ENCODE data around the gene SEC11A.
"Not testable (repeated sequence)": the region's sequence is repeated elsewhere in the genome, so short reads cannot be mapped to it uniquely, and the experiment has no call there.

Gene SEC11A

DNA sequence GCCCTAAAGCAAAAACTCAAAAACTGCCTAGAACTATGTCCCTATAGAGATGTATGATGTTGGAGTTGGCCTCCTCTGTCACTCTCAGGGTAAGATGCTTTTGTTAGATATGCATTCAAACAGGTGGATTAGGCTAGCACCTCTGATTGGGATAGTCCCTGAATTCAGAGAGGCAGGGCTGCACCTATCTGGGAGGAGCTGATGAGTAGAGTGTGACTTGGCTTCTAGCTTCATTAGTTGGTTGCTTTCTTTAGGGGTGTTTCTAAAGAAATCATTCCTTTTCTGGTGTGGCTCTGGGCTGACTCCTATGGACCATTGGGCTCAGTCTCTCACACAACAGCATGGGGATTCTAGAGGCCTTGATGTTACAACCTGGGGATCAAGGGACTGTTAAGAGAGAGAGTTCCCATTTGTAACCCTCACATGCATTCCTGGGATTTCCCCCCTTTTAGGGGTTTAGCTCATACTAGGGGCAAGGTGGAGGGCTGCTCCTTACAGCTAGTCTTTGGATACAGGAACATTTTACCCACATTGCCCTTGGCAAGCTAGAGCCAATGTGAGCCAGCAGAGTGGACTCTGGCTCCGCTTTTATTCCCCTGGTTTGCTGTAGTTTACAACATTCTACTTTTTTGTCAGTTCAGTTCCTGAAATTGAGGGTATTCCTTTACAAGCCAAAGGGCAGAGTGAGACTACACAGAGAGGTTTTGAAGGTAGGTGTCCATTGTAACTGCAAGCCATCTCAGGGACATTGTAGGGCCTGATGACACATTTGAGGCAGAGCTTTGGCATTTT lies 40.0 kb upstream of the SEC11A start:
- Histone ChIP-seq H3K27me3 (ENCODE audit: control insufficient read depth, insufficient read depth, low read length) (no peaks in the 10 kb centered on the region), H3K9me3 (ENCODE audit: control insufficient read depth, low read length) (no peaks in the 10 kb centered on the region), H3K27ac (no peak overlapping the region), H3K4me2 (ENCODE audit: low read length) (no peak overlapping the region), H3K36me3 (ENCODE audit: control insufficient read depth, insufficient read depth, low read length) (no peaks in the 10 kb centered on the region), H3K4me1 (no peaks in the 10 kb centered on the region), H3K79me2 (peaks cover 40% of the 10 kb centered on the region), H3K9ac (no peak overlapping the region), H2AFZ (no peak overlapping the region), H3K4me3 (ENCODE audit: low read depth, low read length) (no peak overlapping the region)
- TF ChIP-seq, protein P1, sequence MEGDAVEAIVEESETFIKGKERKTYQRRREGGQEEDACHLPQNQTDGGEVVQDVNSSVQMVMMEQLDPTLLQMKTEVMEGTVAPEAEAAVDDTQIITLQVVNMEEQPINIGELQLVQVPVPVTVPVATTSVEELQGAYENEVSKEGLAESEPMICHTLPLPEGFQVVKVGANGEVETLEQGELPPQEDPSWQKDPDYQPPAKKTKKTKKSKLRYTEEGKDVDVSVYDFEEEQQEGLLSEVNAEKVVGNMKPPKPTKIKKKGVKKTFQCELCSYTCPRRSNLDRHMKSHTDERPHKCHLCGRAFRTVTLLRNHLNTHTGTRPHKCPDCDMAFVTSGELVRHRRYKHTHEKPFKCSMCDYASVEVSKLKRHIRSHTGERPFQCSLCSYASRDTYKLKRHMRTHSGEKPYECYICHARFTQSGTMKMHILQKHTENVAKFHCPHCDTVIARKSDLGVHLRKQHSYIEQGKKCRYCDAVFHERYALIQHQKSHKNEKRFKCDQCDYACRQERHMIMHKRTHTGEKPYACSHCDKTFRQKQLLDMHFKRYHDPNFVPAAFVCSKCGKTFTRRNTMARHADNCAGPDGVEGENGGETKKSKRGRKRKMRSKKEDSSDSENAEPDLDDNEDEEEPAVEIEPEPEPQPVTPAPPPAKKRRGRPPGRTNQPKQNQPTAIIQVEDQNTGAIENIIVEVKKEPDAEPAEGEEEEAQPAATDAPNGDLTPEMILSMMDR (IDR thresholded peaks at IDR 0.05): no peak

DNA sequence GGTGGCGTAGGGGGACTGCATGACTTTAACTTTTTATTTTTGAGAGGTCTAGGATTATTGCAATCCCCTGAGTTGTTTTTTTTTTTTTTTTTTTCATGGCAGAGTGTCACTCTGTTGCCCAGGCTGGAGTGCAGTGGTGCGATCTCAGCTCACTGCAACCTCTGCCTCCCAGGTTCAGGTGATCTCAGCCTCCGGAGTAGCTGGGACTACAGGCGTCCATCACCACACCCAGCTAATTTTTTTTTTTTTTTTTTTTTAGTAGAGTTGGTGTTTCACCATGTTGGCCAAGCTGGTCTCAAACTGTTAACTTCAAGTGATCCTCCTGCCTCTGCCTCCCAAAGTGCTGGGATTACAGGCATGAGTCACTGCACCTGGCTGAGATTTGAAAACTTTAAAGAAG lies 39.0 kb upstream of the SEC11A start:
- not testable (repeated sequence) for H2AFZ ChIP-seq; H3K27me3 ChIP-seq (ENCODE audit: control insufficient read depth, insufficient read depth, low read length); H3K4me3 ChIP-seq (ENCODE audit: low read depth, low read length); H3K4me1 ChIP-seq; H3K27ac ChIP-seq; H3K9ac ChIP-seq; H3K4me2 ChIP-seq (ENCODE audit: low read length); H3K9me3 ChIP-seq (ENCODE audit: control insufficient read depth, low read length); H3K36me3 ChIP-seq (ENCODE audit: control insufficient read depth, insufficient read depth, low read length)
- peaks cover 45% of the 10 kb centered on the region for H3K79me2 ChIP-seq

DNA sequence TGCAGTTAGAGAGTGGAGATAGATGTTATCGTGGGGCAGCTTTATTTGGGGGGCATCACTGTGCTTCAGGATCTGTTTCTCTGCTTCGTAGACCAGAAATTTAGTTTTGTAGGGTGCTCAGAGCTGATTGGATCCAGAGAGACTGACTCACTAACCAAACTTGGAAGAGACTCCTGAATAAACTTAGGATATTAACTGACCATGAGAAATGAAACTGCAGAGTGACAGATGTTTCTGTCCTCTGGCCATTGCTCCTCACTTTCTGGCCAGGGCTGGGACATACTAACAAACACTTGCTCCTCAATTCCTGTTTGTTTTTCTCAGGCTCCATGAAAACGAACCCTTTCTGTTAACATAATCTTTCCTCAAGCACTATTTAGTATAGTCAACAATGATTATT lies 36.8 kb upstream of the SEC11A start:
- no peak overlapping the region for H3K9ac ChIP-seq
- H2AFZ ChIP-seq: no peak overlapping the region
- H3K36me3 ChIP-seq (ENCODE audit: control insufficient read depth, insufficient read depth, low read length): no peaks in the 10 kb centered on the region
- no peak overlapping the region for H3K4me2 ChIP-seq (ENCODE audit: low read length)
- no peaks in the 10 kb centered on the region for H3K9me3 ChIP-seq (ENCODE audit: control insufficient read depth, low read length)
- H3K27ac ChIP-seq: no peak overlapping the region
- peaks cover 43% of the 10 kb centered on the region for H3K79me2 ChIP-seq
- H3K27me3 ChIP-seq (ENCODE audit: control insufficient read depth, insufficient read depth, low read length): no peaks in the 10 kb centered on the region
- TF ChIP-seq, protein P1 (IDR thresholded peaks at IDR 0.05): no peak
- no peaks in the 10 kb centered on the region for H3K4me1 ChIP-seq
- no peak overlapping the region for H3K4me3 ChIP-seq (ENCODE audit: low read depth, low read length)

DNA sequence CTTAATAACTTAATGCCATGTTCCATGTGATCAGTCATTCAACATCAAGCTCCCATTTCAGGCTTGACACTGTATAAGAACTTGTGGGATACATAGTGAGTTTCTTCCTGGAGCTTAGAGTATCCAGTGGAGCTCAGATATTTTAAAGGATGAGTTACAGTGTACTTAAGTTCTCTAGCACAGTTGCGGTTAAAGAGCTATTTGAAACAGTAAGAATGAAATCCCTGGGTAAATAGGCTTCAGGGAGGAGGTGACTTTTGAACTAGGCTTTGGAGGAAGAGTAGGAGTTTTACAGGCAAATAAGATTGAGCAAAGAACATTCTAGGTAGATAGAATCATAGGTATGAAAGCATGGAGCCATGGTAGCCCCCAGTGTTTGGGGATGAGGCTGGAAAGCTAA lies 36.3 kb upstream of the SEC11A start:
- Histone ChIP-seq H3K4me2 (ENCODE audit: low read length) (no peak overlapping the region), H3K36me3 (ENCODE audit: control insufficient read depth, insufficient read depth, low read length) (no peaks in the 10 kb centered on the region), H3K9ac (no peak overlapping the region), H3K9me3 (ENCODE audit: control insufficient read depth, low read length) (no peaks in the 10 kb centered on the region), H3K79me2 (peaks cover 39% of the 10 kb centered on the region), H3K27ac (no peak overlapping the region), H3K4me3 (ENCODE audit: low read depth, low read length) (no peak overlapping the region), H2AFZ (no peak overlapping the region), H3K4me1 (no peaks in the 10 kb centered on the region), H3K27me3 (ENCODE audit: control insufficient read depth, insufficient read depth, low read length) (no peaks in the 10 kb centered on the region)
- TF ChIP-seq, protein P1 (IDR thresholded peaks at IDR 0.05): no peak

DNA sequence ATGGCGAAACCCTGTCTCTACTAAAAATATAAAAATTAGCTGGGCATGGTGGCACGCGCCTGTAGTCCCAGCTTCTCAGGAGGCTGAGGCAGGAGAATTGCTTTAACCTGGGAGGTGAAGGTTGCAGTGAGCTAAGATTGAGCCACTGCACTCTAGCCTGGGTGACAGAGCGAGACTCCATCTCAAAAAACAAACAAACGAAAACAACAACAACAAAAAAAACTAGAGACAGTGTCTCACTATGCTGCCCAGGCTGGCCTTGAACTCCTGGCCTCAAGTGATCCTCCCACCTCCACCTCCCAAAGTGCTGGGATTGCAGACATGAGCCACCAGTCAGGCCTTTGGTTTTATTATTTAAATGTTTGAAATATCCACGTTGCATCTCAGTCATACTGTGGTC lies 35.8 kb upstream of the SEC11A start:
- H3K79me2 ChIP-seq: peaks cover 35% of the 10 kb centered on the region
- not testable (repeated sequence) for H3K4me1 ChIP-seq; H3K9me3 ChIP-seq (ENCODE audit: control insufficient read depth, low read length); H3K27me3 ChIP-seq (ENCODE audit: control insufficient read depth, insufficient read depth, low read length); H3K9ac ChIP-seq; H3K36me3 ChIP-seq (ENCODE audit: control insufficient read depth, insufficient read depth, low read length); H2AFZ ChIP-seq; H3K27ac ChIP-seq; H3K4me3 ChIP-seq (ENCODE audit: low read depth, low read length); H3K4me2 ChIP-seq (ENCODE audit: low read length)
